Measurements from ENCODE around the gene CEP104.

Gene CEP104

GRCh38 chr1:3868464-3869006 is 11.5 kb upstream of the CEP104 start:
- DNase-seq (ENCODE audit: low spot score) = no peak

GRCh38 chr1:3865606-3866160 is 8.7 kb upstream of the CEP104 start:
- no peak for DNase-seq (ENCODE audit: low spot score)

- DNase-seq (ENCODE audit: low spot score) = no peak
These were observed 7.9 kb upstream of the CEP104 start for GRCh38 chr1:3864884-3865283.

- no peak for DNase-seq (ENCODE audit: low spot score)
These were observed 6.4 kb upstream of the CEP104 start for GRCh38 chr1:3863231-3863935.

GRCh38 chr1:3858231-3858981 is 1.4 kb upstream of the CEP104 start:
- no peak for DNase-seq (ENCODE audit: low spot score)

GRCh38 chr1:3857791-3858129 is 749 bp upstream of the CEP104 start:
- no peak for DNase-seq (ENCODE audit: low spot score)

GRCh38 chr1:3852711-3853485 is 4.1 kb downstream of the CEP104 start:
- no peak for DNase-seq (ENCODE audit: low spot score)

GRCh38 chr1:3852091-3852490 is 4.9 kb downstream of the CEP104 start:
- no peak for DNase-seq (ENCODE audit: low spot score)

- DNase-seq (ENCODE audit: low spot score) = no peak
These were observed 5.7 kb downstream of the CEP104 start for GRCh38 chr1:3851292-3851691.

- no peak for DNase-seq (ENCODE audit: low spot score)
These were observed 6.2 kb downstream of the CEP104 start for GRCh38 chr1:3850857-3851256.

- no peak for DNase-seq (ENCODE audit: low spot score)
These were observed 9.9 kb downstream of the CEP104 start for GRCh38 chr1:3847081-3847480.

GRCh38 chr1:3846541-3846940 is 10.5 kb downstream of the CEP104 start:
- no peak for DNase-seq (ENCODE audit: low spot score)

- DNase-seq (ENCODE audit: low spot score) = no peak
These were observed 14.1 kb downstream of the CEP104 start for GRCh38 chr1:3842912-3843311.

GRCh38 chr1:3841491-3841890 is 15.5 kb downstream of the CEP104 start:
- DNase-seq (ENCODE audit: low spot score) = no peak

- DNase-seq (ENCODE audit: low spot score) = no peak
These were observed 18.2 kb downstream of the CEP104 start for GRCh38 chr1:3838788-3839187.

- no peak for DNase-seq (ENCODE audit: low spot score)
These were observed 19.3 kb downstream of the CEP104 start for GRCh38 chr1:3837685-3838084.

- DNase-seq (ENCODE audit: low spot score) = no peak
These were observed 19.8 kb downstream of the CEP104 start for GRCh38 chr1:3837200-3837599.

- no peak for DNase-seq (ENCODE audit: low spot score)
These were observed 20.6 kb downstream of the CEP104 start for GRCh38 chr1:3836421-3836820.

GRCh38 chr1:3834701-3835100 is 22.3 kb downstream of the CEP104 start:
- no peak for DNase-seq (ENCODE audit: low spot score)

- no peak for DNase-seq (ENCODE audit: low spot score)
These were observed 25.3 kb downstream of the CEP104 start for GRCh38 chr1:3831689-3832088.

GRCh38 chr1:3828391-3828790 is 28.6 kb downstream of the CEP104 start:
- DNase-seq (ENCODE audit: low spot score) = no peak

GRCh38 chr1:3827813-3828307 is 29.2 kb downstream of the CEP104 start:
- no peak for DNase-seq (ENCODE audit: low spot score)

Data from LoVo (cell line).